ENCODE measurements around the gene OGA. TPM values are rescaled to one million over a fixed set of nuclear protein-coding genes. Genes with fewer than 3 reads are reported as not detected.

The OGA gene
- total RNA-seq, 4 donors from 2014 or later = 160 to 233 (median 190) TPM

- TF ChIP-seq, protein P1, sequence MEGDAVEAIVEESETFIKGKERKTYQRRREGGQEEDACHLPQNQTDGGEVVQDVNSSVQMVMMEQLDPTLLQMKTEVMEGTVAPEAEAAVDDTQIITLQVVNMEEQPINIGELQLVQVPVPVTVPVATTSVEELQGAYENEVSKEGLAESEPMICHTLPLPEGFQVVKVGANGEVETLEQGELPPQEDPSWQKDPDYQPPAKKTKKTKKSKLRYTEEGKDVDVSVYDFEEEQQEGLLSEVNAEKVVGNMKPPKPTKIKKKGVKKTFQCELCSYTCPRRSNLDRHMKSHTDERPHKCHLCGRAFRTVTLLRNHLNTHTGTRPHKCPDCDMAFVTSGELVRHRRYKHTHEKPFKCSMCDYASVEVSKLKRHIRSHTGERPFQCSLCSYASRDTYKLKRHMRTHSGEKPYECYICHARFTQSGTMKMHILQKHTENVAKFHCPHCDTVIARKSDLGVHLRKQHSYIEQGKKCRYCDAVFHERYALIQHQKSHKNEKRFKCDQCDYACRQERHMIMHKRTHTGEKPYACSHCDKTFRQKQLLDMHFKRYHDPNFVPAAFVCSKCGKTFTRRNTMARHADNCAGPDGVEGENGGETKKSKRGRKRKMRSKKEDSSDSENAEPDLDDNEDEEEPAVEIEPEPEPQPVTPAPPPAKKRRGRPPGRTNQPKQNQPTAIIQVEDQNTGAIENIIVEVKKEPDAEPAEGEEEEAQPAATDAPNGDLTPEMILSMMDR (IDR thresholded peaks at IDR 0.05; ENCODE audit: low read depth) = no peak
These were observed 46.0 kb downstream of the OGA start for GRCh38 chr10:101772017-101772894.

DNA sequence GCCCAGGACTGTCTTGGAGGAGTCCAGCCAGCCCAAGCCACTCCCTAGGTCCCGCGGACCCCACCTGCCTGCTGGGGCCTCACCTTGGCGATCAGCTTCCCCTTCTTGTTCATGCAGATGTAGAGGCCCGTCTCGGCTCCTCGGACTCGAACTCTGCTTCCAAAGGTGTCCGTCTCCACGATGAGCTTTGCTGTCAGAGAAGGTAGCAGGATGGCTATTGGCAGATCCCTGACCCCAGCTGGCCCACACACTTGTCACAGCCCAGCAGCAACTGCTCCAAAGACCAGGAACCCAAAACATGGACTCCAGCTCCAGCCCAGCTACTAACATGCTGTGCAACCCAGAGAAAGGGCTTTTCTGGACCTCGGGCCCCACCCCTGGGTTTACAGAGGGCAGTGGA lies 46.9 kb downstream of the OGA start:
- TF ChIP-seq, protein P1 (IDR thresholded peaks at IDR 0.05; ENCODE audit: low read depth) = no peak

DNA sequence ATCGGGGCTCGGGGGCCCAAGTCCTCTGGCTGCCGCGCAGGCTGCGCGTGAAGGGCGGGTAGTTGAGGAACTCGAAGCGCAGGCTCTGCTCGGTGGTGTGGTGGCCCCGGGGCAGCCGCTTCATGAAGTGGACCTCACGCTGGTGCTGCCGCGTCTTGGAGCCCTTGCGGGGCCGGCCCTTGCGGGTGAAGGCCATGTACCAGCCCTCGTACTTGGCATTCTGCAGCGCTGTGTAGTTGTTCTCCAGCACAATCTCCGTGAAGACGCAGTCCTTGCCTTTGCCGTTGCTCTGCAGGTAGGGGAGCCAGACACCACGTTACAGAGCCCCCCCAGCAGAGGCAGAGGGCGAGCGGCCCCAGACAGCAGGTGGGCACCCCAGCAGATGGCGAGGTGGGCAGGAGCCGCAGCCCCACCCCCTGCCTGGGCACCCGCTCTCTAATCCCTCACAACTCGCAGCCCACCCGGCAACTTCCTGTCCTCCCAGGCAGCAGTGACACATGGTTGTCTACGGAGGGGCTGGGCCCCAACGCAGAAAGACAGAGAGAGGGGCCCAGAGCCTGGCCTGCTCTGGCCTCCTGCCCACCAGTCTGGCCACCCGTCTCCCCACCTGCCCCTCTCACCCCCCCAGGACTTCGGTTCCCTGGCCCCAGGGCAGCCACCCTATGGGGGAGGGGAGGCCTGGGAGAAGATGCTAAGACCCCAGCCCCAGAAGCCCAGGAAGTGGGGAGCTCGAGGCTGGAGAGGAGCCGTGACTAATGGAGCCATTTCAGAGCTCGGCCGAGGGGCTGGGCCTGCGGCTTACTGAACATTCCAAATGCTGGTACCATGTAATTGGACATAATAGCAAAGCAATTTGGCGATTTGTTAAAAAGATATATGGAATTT lies 47.7 kb downstream of the OGA start:
- TF ChIP-seq, protein P1 (IDR thresholded peaks at IDR 0.05; ENCODE audit: low read depth) = no peak

GRCh38 chr10:101769541-101770180 lies 48.6 kb downstream of the OGA start:
- TF ChIP-seq, protein P1 (IDR thresholded peaks at IDR 0.05; ENCODE audit: low read depth) = no peak

GRCh38 chr10:101768791-101769170 lies 49.5 kb downstream of the OGA start:
- TF ChIP-seq, protein P1 (IDR thresholded peaks at IDR 0.05; ENCODE audit: low read depth) = no peak

DNA sequence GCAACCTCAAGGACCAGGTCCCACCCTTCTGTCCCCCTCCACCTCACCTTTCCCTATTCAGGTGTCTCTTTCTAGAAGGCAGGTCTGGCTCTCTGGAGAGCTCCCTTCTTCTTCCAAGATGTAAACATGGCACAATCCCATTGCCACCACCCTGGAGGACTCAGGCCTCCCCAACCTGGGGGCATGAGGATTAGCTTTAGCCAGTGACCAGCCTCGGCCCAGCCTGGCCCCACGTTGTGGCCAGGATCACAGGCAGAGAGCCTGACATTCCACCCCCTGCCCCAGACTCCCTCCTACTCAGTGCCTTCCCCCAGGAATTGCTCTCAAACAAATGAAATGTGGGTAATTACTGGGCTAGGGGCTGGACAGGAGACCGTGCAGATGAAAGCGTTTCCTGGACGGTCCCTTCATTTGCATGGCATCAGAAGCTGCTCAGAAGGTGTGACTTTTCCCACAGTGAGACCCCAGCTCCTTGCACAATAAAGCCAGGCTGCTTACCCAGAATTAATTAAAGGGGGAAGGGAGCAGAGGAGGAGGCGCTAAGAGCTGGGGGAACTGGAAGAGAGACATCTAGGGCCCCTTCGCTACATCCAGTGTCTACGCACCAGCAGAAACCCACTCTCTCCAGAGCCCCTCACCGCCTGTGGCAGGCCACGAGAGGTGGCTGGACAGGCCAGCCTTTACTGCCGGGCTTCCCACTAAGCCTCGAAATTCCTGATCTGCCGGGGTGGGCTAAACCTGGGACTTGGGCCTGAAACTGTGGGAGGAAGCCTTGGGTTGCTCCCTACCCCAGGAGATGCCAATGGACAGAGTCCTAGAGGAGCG lies 50.1 kb downstream of the OGA start:
- TF ChIP-seq, protein P1 (IDR thresholded peaks at IDR 0.05; ENCODE audit: low read depth) = no peak
